SK-N-SH (cell line): Measurements from ENCODE around the gene CEP41. TPM values are rescaled to one million over a fixed set of nuclear protein-coding genes. Genes with fewer than 3 reads are reported as not detected.

ENCODE experiments used
- CTCF ChIA-PET: fragments of 300-600, 350-600 bp; formaldehyde crosslinking; extraction: SDS; loops from one replicate; lab custom pipeline; 2021; lab: Yijun Ruan, JAX
- POLR2A ChIA-PET: fragments of 350-600 bp; sonication (Branson Sonifier 250); formaldehyde crosslinking; extraction: SDS; loops from one replicate; lab custom pipeline; 2020; ENCODE audit warnings: antibody characterized with exemption, inconsistent platforms; lab: Yijun Ruan, JAX
- DNase-seq: peaks from one replicate; pipeline ENCODE4 v3.0.0; 2012
- H2AFZ ChIP-seq: fragments of 200-600 bp; sonication (generic); 2 replicates; pipeline ENCODE4 v1.8.1; 2016; ENCODE audit warnings: antibody characterized with exemption, mild to moderate bottlenecking, low read depth
- H3F3A ChIP-seq: fragments of 200-600 bp; sonication (generic); replicated peaks from 2 replicates; pipeline ENCODE3; 2016; ENCODE audit warnings: antibody characterized with exemption, mild to moderate bottlenecking; ENCODE audit not compliant: insufficient read depth
- H3K27ac ChIP-seq, 2 experiments: fragments of 200-500 bp in 1 of 2; fragments of 200-600 bp in 1 of 2; sonication (Bioruptor generic) in 1 of 2; sonication (generic), shearing (Covaris generic) in 1 of 2; 2 replicates each; pipeline versions ENCODE4 v1.5.1 to v1.6.1; 2014 to 2016; ENCODE audit warnings: low read depth in 2 of 2, inconsistent platforms in 1 of 2, low read length in 1 of 2, mild to moderate bottlenecking in 1 of 2, mixed read lengths in 1 of 2
- H3K27me3 ChIP-seq: fragments of 200-600 bp; sonication (generic), shearing (Covaris generic); 2 replicates; pipeline ENCODE4 v1.6.1; 2016; ENCODE audit warnings: mixed run types; ENCODE audit not compliant: insufficient read depth
- H3K36me3 ChIP-seq, 2 experiments: fragments of 200-500 bp in 1 of 2; fragments of 200-600 bp in 1 of 2; sonication (Bioruptor generic) in 1 of 2; sonication (generic) in 1 of 2; replicated peaks in 1 of 2; 2 replicates each; pipeline versions ENCODE3 to v1.5.1; 2014 to 2016; ENCODE audit warnings: low read length in 1 of 2, mild to moderate bottlenecking in 1 of 2; ENCODE audit not compliant: insufficient read depth in 2 of 2, control insufficient read depth in 1 of 2
- H3K4me1 ChIP-seq, 2 experiments: fragments of 200-500 bp in 1 of 2; fragments of 200-600 bp in 1 of 2; sonication (Bioruptor generic) in 1 of 2; sonication (generic), shearing (Covaris generic) in 1 of 2; 2 replicates each; pipeline versions ENCODE4 v1.5.1 to v1.6.1; 2014 to 2016; ENCODE audit warnings: low read depth in 1 of 2, low read length in 1 of 2, mixed run types in 1 of 2; ENCODE audit not compliant: insufficient read depth in 2 of 2, control insufficient read depth in 1 of 2
- H3K4me2 ChIP-seq: fragments of 200-600 bp; sonication (generic), shearing (Covaris generic); 2 replicates; pipeline ENCODE4 v1.6.1; 2017; ENCODE audit warnings: mixed run types
- H3K4me3 ChIP-seq, 2 experiments: fragments of 200-500 bp in 1 of 2; fragments of 200-600 bp in 1 of 2; sonication (Bioruptor generic) in 1 of 2; sonication (generic), shearing (Covaris generic) in 1 of 2; 2 replicates each; pipeline versions ENCODE4 v1.5.1 to v1.8.1; 2014 to 2016; ENCODE audit warnings: low read depth in 2 of 2, inconsistent platforms in 1 of 2, low read length in 1 of 2, mild to moderate bottlenecking in 1 of 2, mixed read lengths in 1 of 2, moderate library complexity in 1 of 2
- H3K79me2 ChIP-seq: fragments of 200-600 bp; sonication (generic); 2 replicates; pipeline ENCODE4 v1.8.1; 2017; ENCODE audit warnings: mild to moderate bottlenecking; ENCODE audit not compliant: insufficient read depth
- H3K9ac ChIP-seq: fragments of 200-600 bp; sonication (generic); 2 replicates; pipeline ENCODE4 v1.6.1; 2017; ENCODE audit warnings: mixed run types
- H3K9me2 ChIP-seq: fragments of 200-600 bp; sonication (generic); 2 replicates; pipeline ENCODE4 v1.6.1; 2017; ENCODE audit warnings: mixed run types
- H3K9me3 ChIP-seq: fragments of 200-600 bp; sonication (generic); 2 replicates; pipeline ENCODE4 v1.6.1; 2017; ENCODE audit warnings: mixed run types, mild to moderate bottlenecking, moderate library complexity
- H4K20me1 ChIP-seq: fragments of 200-600 bp; sonication (generic); 2 replicates; pipeline ENCODE4 v1.6.1; 2017; ENCODE audit warnings: mild to moderate bottlenecking, mixed run types; ENCODE audit not compliant: insufficient read depth
- EP300 ChIP-seq, 2 experiments: IDR thresholded peaks; 2 replicates each; pipeline versions ENCODE4 v1.4.0 to v1.6.1; 2012; ENCODE audit warnings: borderline replicate concordance in 1 of 2, low read depth in 1 of 2, low read length in 1 of 2
- EZH2phosphoT487 ChIP-seq: fragments of 200-600 bp; sonication (generic); IDR thresholded peaks from 2 replicates; pipeline ENCODE4 v1.6.1; 2017; ENCODE audit warnings: low read depth, mixed run types, mild to moderate bottlenecking, antibody characterized with exemption, moderate library complexity, borderline replicate concordance
- FOXM1 ChIP-seq: IDR thresholded peaks from 2 replicates; pipeline ENCODE4 v1.4.0; 2012; ENCODE audit warnings: low read depth, mild to moderate bottlenecking
- GABPA ChIP-seq: IDR thresholded peaks from 2 replicates; pipeline ENCODE4 v1.4.0; 2012; ENCODE audit warnings: low read depth, mild to moderate bottlenecking
- GATA2 ChIP-seq: sonication (generic); formaldehyde crosslinking; IDR thresholded peaks from 2 replicates; pipeline ENCODE4 v1.5.0; 2020; ENCODE audit warnings: mild to moderate bottlenecking, missing genetic modification reagents
- MEF2A ChIP-seq: IDR thresholded peaks from 2 replicates; pipeline ENCODE4 v1.4.0; 2012; ENCODE audit warnings: low read depth, borderline replicate concordance
- MXI1 ChIP-seq: IDR thresholded peaks from 2 replicates; pipeline ENCODE4 v1.6.1; 2012; ENCODE audit warnings: mild to moderate bottlenecking, low read depth, low read length, improper control_type of control experiment
- SIN3A ChIP-seq: IDR thresholded peaks from 2 replicates; pipeline ENCODE4 v1.6.1; 2012; ENCODE audit warnings: low read depth, mild to moderate bottlenecking, low read length, moderate library complexity, borderline replicate concordance
- TCF12 ChIP-seq: IDR thresholded peaks from 2 replicates; pipeline ENCODE4 v1.4.0; 2012
- TEAD4 ChIP-seq: IDR thresholded peaks from 2 replicates; pipeline ENCODE4 v1.4.0; 2012; ENCODE audit warnings: mild to moderate bottlenecking, borderline replicate concordance; ENCODE audit not compliant: insufficient read depth
- WGBS: methylation state at CpG from one replicate; pipeline ENCODE4 v1.1.6; 2017; ENCODE audit warnings: low lambda C conversion rate; 5-methylcytosine and 5-hydroxymethylcytosine counted together
- polyA plus RNA-seq, 3 experiments: library from polyadenylated mRNA; depleted of rRNA; stranded (reverse); fragments of >200 nt; gene quantifications; 2 replicates each; pipeline ENCODE4 v1.2.3, GENCODE V29; 2012
- TF ChIP-seq, protein P1 (sequence below): fragments of 200-600 bp; sonication (generic); IDR thresholded peaks from 2 replicates; pipeline ENCODE4 v1.6.1; 2017; ENCODE audit warnings: antibody characterized with exemption, mild to moderate bottlenecking, moderate library complexity
- TF ChIP-seq, protein P2 (sequence below): IDR thresholded peaks from 2 replicates; pipeline ENCODE4 v1.4.0; 2012; ENCODE audit warnings: low read depth

CEP41 gene
- polyA plus RNA-seq, 1 of the 3 experiments (the other 2 are of a cell fraction) = 20.9 TPM

GRCh38 chr7:130410868-130411541 is 29.8 kb downstream of the CEP41 start (continued):
- TF ChIP-seq, protein P1, sequence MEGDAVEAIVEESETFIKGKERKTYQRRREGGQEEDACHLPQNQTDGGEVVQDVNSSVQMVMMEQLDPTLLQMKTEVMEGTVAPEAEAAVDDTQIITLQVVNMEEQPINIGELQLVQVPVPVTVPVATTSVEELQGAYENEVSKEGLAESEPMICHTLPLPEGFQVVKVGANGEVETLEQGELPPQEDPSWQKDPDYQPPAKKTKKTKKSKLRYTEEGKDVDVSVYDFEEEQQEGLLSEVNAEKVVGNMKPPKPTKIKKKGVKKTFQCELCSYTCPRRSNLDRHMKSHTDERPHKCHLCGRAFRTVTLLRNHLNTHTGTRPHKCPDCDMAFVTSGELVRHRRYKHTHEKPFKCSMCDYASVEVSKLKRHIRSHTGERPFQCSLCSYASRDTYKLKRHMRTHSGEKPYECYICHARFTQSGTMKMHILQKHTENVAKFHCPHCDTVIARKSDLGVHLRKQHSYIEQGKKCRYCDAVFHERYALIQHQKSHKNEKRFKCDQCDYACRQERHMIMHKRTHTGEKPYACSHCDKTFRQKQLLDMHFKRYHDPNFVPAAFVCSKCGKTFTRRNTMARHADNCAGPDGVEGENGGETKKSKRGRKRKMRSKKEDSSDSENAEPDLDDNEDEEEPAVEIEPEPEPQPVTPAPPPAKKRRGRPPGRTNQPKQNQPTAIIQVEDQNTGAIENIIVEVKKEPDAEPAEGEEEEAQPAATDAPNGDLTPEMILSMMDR = no peak
- TF ChIP-seq FOXM1 = no peak
- TF ChIP-seq MXI1 = no peak
- no peak for TF ChIP-seq TCF12
- TF ChIP-seq SIN3A = no peak

GRCh38 chr7:130409712-130410072 is 31.1 kb downstream of the CEP41 start:
- Histone ChIP-seq H3K9me3 (no peaks in the 10 kb centered on the region), H3K4me3 (no peak overlapping the region), H3K36me3 (peaks cover 4 to 5% of the 10 kb centered on the region in 2 experiments), H3F3A (no peaks in the 10 kb centered on the region), H2AFZ (peak overlapping the region; percentile 56; the same call in 1 of the 2 replicates), H3K9me2 (no peaks in the 10 kb centered on the region), H3K4me2 (0 out of 2 replicates have a peak overlapping the region, but pooled peaks have one; percentile 14), H3K9ac (no peak overlapping the region), H4K20me1 (no peaks in the 10 kb centered on the region), H3K27ac (peak overlapping the region; percentile 29 to 87; a peak in 3 of 4 replicates), H3K79me2 (no peaks in the 10 kb centered on the region), H3K27me3 (no peaks in the 10 kb centered on the region), H3K4me1 (peaks cover 8 to 24% of the 10 kb centered on the region in 2 experiments; a peak in 3 of 4 replicates)
- ChIA-PET CTCF (no interaction called here), POLR2A (no interaction called here)
- WGBS = 86% methylated on average over 4 of the region's 4 CpGs
- TF ChIP-seq GATA2 (CRISPR knock-in tag) (no peak), EP300 (IDR thresholded peaks at IDR 0.05; ENCODE audit: borderline replicate concordance in 1 of 2, low read depth in 1 of 2, low read length in 1 of 2) (no peak), EZH2phosphoT487 (no peak), TCF12 (no peak), MEF2A (no peak), GABPA (0 out of 2 replicates have a peak, but pooled peaks have one; percentile 1), TEAD4 (no peak)
- TF ChIP-seq, protein P2, sequence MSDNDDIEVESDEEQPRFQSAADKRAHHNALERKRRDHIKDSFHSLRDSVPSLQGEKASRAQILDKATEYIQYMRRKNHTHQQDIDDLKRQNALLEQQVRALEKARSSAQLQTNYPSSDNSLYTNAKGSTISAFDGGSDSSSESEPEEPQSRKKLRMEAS = no peak
- TF ChIP-seq, protein P1 = no peak
- no peak for DNase-seq
